Mesenchymal stem cell (in vitro differentiated cells and primary cell): Measurements from ENCODE around the gene C10orf120.

Source experiments
- DNase-seq: peaks from one replicate; pipeline ENCODE4 v3.0.0-alpha.2; 2013
- H2AFZ ChIP-seq: one replicate; pipeline ENCODE4 v1.6.1; 2013; ENCODE audit warnings: low read depth, mild to moderate bottlenecking, control low read depth, inconsistent platforms, low read length, moderate library complexity
- H2AK5ac ChIP-seq: 2 replicates; pipeline ENCODE4 v1.6.1; 2013; ENCODE audit warnings: low read length, moderate library complexity, mild to moderate bottlenecking, inconsistent platforms; ENCODE audit not compliant: severe bottlenecking
- H2BK120ac ChIP-seq: one replicate; pipeline ENCODE4 v1.6.1; 2013; ENCODE audit warnings: low read depth, mild to moderate bottlenecking, inconsistent platforms, low read length, moderate library complexity
- H2BK12ac ChIP-seq, 2 experiments: one replicate each; pipeline ENCODE4 v1.6.1; 2013; ENCODE audit warnings: inconsistent platforms in 2 of 2, low read length in 2 of 2, mild to moderate bottlenecking in 2 of 2, moderate library complexity in 2 of 2, control low read depth in 1 of 2
- H2BK15ac ChIP-seq: one replicate; pipeline ENCODE4 v1.6.1; 2013; ENCODE audit warnings: mild to moderate bottlenecking, low read depth, inconsistent platforms; ENCODE audit not compliant: poor library complexity, severe bottlenecking
- H2BK5ac ChIP-seq: 2 replicates; pipeline ENCODE4 v1.6.1; 2013; ENCODE audit warnings: low read depth, mild to moderate bottlenecking, low read length, control low read depth, inconsistent platforms; ENCODE audit not compliant: poor library complexity, severe bottlenecking
- H3K14ac ChIP-seq, 2 experiments: one replicate each; pipeline ENCODE4 v1.6.1; 2013; ENCODE audit warnings: inconsistent platforms in 2 of 2, low read length in 2 of 2, control low read depth in 1 of 2, mild to moderate bottlenecking in 1 of 2, moderate library complexity in 1 of 2
- H3K18ac ChIP-seq, 2 experiments: one replicate each; pipeline ENCODE4 v1.6.1; 2013; ENCODE audit warnings: inconsistent platforms in 2 of 2, low read length in 2 of 2, control low read depth in 1 of 2, low read depth in 1 of 2, mild to moderate bottlenecking in 1 of 2
- H3K23ac ChIP-seq, 2 experiments: one replicate each; pipeline ENCODE4 v1.6.1; 2013; ENCODE audit warnings: inconsistent platforms in 2 of 2, low read length in 2 of 2, mild to moderate bottlenecking in 2 of 2, moderate library complexity in 2 of 2, control low read depth in 1 of 2
- H3K27ac ChIP-seq: 2 replicates; pipeline ENCODE4 v1.5.1; 2013; ENCODE audit warnings: mild to moderate bottlenecking, moderate library complexity, low read length, control low read depth, inconsistent platforms; ENCODE audit not compliant: poor library complexity, severe bottlenecking
- H3K27me3 ChIP-seq, 2 experiments: 2 replicates each; pipeline versions ENCODE4 v1.6.1 to v1.7.0; 2013; ENCODE audit warnings: low read length in 2 of 2, mild to moderate bottlenecking in 2 of 2, moderate library complexity in 2 of 2, control low read depth in 1 of 2, inconsistent platforms in 1 of 2; ENCODE audit not compliant: control insufficient read depth in 1 of 2, insufficient read depth in 1 of 2
- H3K36me3 ChIP-seq, 2 experiments: 2 replicates each; pipeline versions ENCODE4 v1.6.1 to v1.7.0; 2013; ENCODE audit warnings: low read length in 2 of 2, control low read depth in 1 of 2, inconsistent platforms in 1 of 2, low read depth in 1 of 2, mild to moderate bottlenecking in 1 of 2; ENCODE audit not compliant: insufficient read depth in 2 of 2, control insufficient read depth in 1 of 2
- H3K4ac ChIP-seq, 2 experiments: one replicate each; pipeline ENCODE4 v1.6.1; 2013; ENCODE audit warnings: inconsistent platforms in 2 of 2, low read length in 2 of 2, mild to moderate bottlenecking in 2 of 2, moderate library complexity in 2 of 2, control low read depth in 1 of 2, low read depth in 1 of 2
- H3K4me1 ChIP-seq: 2 replicates; pipeline ENCODE4 v1.6.1; 2013; ENCODE audit warnings: low read depth, low read length, control low read depth; ENCODE audit not compliant: control insufficient read depth, insufficient read depth
- H3K4me2 ChIP-seq: 2 replicates; pipeline ENCODE4 v1.6.1; 2013; ENCODE audit warnings: low read length, mild to moderate bottlenecking, inconsistent platforms; ENCODE audit not compliant: poor library complexity, severe bottlenecking
- H3K4me3 ChIP-seq, 2 experiments: 2 replicates each; pipeline versions ENCODE4 v1.5.1 to v1.7.0; 2013; ENCODE audit warnings: low read length in 2 of 2, mild to moderate bottlenecking in 2 of 2, control low read depth in 1 of 2, low read depth in 1 of 2; ENCODE audit not compliant: insufficient read depth in 1 of 2
- H3K79me1 ChIP-seq: replicated peaks from 2 replicates; pipeline ENCODE4 v1.6.1; 2013; ENCODE audit warnings: mild to moderate bottlenecking, control low read depth, low read length, inconsistent platforms; ENCODE audit not compliant: poor library complexity, severe bottlenecking
- H3K9ac ChIP-seq: 2 replicates; pipeline ENCODE4 v1.7.0; 2013; ENCODE audit warnings: mild to moderate bottlenecking, low read length, moderate library complexity
- H3K9me3 ChIP-seq: 2 replicates; pipeline ENCODE4 v1.7.0; 2013; ENCODE audit warnings: mild to moderate bottlenecking, low read length; ENCODE audit not compliant: control insufficient read depth
- H4K8ac ChIP-seq: one replicate; pipeline ENCODE4 v1.6.1; 2013; ENCODE audit warnings: inconsistent platforms, mild to moderate bottlenecking, low read length, moderate library complexity
- H4K91ac ChIP-seq: one replicate; pipeline ENCODE4 v1.6.1; 2013; ENCODE audit warnings: mild to moderate bottlenecking, low read length, inconsistent platforms
- WGBS: methylation state at CpG from one replicate; pipeline ENCODE4 v1.1.7; 2013; ENCODE audit warnings: mixed read lengths; 5-methylcytosine and 5-hydroxymethylcytosine counted together

The C10orf120 gene

DNA sequence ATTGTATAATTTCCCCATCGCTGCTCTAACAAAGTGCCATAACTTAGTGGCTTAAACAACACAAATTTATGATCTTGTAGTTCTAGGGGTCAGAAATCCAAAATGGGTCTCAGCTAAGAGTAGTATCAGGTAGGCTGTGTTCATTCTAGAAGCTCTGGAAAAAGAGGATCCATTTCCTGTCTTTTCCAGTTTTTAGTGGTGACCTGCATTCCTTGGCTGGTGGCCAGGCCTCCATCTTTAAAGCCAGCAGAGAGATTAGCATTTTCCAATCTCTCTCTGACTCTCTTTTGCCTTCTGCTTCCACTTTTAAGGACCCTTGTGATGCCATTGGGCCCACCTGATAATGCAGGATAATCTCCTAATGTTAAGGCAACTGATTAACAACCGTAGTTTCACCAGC, 41.0 kb upstream of the C10orf120 start:
- Histone ChIP-seq H4K8ac (no peak overlapping the region), H3K27me3 (no peaks in the 10 kb centered on the region), H3K9ac (no peak overlapping the region), H3K4ac (no peak overlapping the region), H2AK5ac (no peak overlapping the region), H3K36me3 (no peaks in the 10 kb centered on the region), H3K4me3 (no peak overlapping the region), H4K91ac (no peak overlapping the region), H3K18ac (no peak overlapping the region), H3K4me2 (no peak overlapping the region), H2BK12ac (no peak overlapping the region), H2BK120ac (no peak overlapping the region), H3K4me1 (no peaks in the 10 kb centered on the region), H3K14ac (no peak overlapping the region), H3K79me1 (no peaks in the 10 kb centered on the region), H2AFZ (no peak overlapping the region), H3K9me3 (no peaks in the 10 kb centered on the region), H3K27ac (no peak overlapping the region), H3K23ac (no peak overlapping the region), H2BK5ac (no peak overlapping the region), H2BK15ac (no peak overlapping the region)
- WGBS = 80% methylated on average over 1 of the region's 2 CpGs
- DNase-seq = no peak

DNA sequence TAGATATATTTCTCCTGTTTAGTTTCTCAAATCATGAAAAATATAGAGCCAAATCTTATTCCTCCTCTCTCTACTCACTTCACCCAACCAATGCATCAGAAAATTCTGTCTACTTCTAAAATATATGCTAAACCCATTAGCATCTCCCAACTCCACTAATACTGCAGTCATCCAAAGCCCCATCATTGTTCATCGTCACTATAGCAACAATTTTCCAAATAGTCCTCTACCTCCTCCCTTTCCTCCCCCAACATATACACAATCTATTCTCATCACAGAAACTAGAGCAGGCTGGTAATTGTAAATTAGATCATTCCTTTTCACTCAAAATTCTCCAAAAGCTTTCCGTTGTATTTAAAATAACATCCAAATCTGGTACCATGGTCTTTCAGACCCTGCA, 38.4 kb upstream of the C10orf120 start:
- Histone ChIP-seq H2BK5ac (no peak overlapping the region), H3K79me1 (no peaks in the 10 kb centered on the region), H2AK5ac (no peak overlapping the region), H3K14ac (no peak overlapping the region), H3K4me1 (no peaks in the 10 kb centered on the region), H3K18ac (no peak overlapping the region), H2BK120ac (no peak overlapping the region), H2BK15ac (no peak overlapping the region), H3K27ac (no peak overlapping the region), H3K4me2 (no peak overlapping the region), H2AFZ (no peak overlapping the region), H3K23ac (no peak overlapping the region), H3K9ac (no peak overlapping the region), H3K9me3 (no peaks in the 10 kb centered on the region), H3K4ac (no peak overlapping the region), H4K91ac (no peak overlapping the region), H3K27me3 (peaks cover 0 to 4% of the 10 kb centered on the region in 2 experiments), H3K36me3 (no peaks in the 10 kb centered on the region), H4K8ac (no peak overlapping the region), H2BK12ac (no peak overlapping the region), H3K4me3 (no peak overlapping the region)
- WGBS = 89% methylated on average over 2 of the region's 2 CpGs
- no peak for DNase-seq

DNA sequence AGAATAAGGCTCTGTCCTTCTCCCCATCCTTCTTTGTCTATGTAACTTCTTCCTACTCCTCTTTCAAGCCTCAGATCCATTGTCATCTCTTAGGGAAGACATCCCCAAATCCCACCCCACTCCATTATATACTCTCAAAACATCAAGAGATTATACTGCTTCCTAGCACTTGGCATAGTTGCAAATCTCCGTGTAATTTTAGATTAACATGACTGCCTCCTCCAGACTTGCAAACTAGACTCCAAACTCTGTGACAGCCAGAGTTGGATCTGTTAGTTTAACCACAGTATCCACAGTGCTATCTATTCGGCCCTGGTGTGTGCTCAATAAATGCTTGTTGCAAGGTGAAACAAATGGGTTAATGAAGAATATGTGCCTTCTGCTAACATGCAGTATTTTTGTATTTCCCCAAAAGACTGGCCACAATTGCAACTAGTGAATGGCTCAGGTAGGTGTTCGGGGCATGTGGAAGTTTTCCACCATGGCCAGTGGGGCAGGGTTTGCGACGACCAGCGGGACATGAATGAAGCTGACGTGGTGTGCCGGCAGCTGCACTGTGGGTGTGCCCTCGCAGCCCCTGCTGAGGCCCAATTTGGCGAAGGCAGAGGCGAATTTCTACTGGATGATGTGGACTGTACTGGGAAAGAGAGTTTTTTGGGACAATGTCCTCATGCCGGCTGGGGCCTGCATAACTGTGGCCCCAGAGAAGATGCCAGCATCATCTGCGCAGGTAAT, 34.5 kb upstream of the C10orf120 start:
- Histone ChIP-seq H3K9me3 (no peaks in the 10 kb centered on the region), H3K27me3 (peaks cover 0 to 11% of the 10 kb centered on the region in 2 experiments), H3K18ac (no peak overlapping the region), H2BK15ac (no peak overlapping the region), H3K36me3 (no peaks in the 10 kb centered on the region), H3K4me1 (no peaks in the 10 kb centered on the region), H2BK12ac (no peak overlapping the region), H3K79me1 (no peaks in the 10 kb centered on the region), H3K14ac (no peak overlapping the region), H3K4me2 (no peak overlapping the region), H3K4me3 (no peak overlapping the region), H2AFZ (no peak overlapping the region), H2BK5ac (no peak overlapping the region), H3K9ac (no peak overlapping the region), H4K8ac (no peak overlapping the region), H2AK5ac (no peak overlapping the region), H3K4ac (no peak overlapping the region), H4K91ac (no peak overlapping the region), H2BK120ac (no peak overlapping the region), H3K27ac (no peak overlapping the region), H3K23ac (no peak overlapping the region)
- WGBS = 78% methylated on average over 9 of the region's 13 CpGs
- DNase-seq = no peak

- H2BK120ac ChIP-seq = no peak overlapping the region
- no peak for DNase-seq
- no peak overlapping the region for H4K91ac ChIP-seq
- no peak overlapping the region for H3K23ac ChIP-seq
- no peaks in the 10 kb centered on the region for H3K9me3 ChIP-seq
- H3K4me3 ChIP-seq = no peak overlapping the region
- H2AK5ac ChIP-seq = no peak overlapping the region
- no peak overlapping the region for H4K8ac ChIP-seq
- no peak overlapping the region for H2AFZ ChIP-seq
- H3K18ac ChIP-seq = no peak overlapping the region
- 75% methylated on average over 2 of the region's 2 CpGs for WGBS
- H3K27ac ChIP-seq = no peak overlapping the region
- H2BK15ac ChIP-seq = no peak overlapping the region
- H2BK5ac ChIP-seq = no peak overlapping the region
- H2BK12ac ChIP-seq = no peak overlapping the region
- no peak overlapping the region for H3K4ac ChIP-seq
- no peaks in the 10 kb centered on the region for H3K4me1 ChIP-seq
- no peaks in the 10 kb centered on the region for H3K79me1 ChIP-seq
- H3K9ac ChIP-seq = no peak overlapping the region
- H3K36me3 ChIP-seq = no peaks in the 10 kb centered on the region
- no peak overlapping the region for H3K14ac ChIP-seq
- H3K27me3 ChIP-seq = peaks cover 0 to 11% of the 10 kb centered on the region in 2 experiments
- H3K4me2 ChIP-seq = no peak overlapping the region
These were observed 33.8 kb upstream of the C10orf120 start for GRCh38 chr10:122733443-122733842.
